Activated T-cell treated with anti-CD3 and anti-CD28 coated beads, Interleukin-2, amount 50 U/mL, for 24 hours (primary cell): Measurements from ENCODE around the gene YEATS2.
"Not testable (repeated sequence)": the region's sequence is repeated elsewhere in the genome, so short reads cannot be mapped to it uniquely, and the experiment has no call there.

Experiments
- DNase-seq: peaks from one replicate; pipeline ENCODE4 v3.0.0-alpha.2; 2020
- H3K27ac Mint-ChIP-seq: 2 replicates; pipeline ENCODE4 v1.8.0; 2020; ENCODE audit warnings: mild to moderate bottlenecking, mixed read lengths
- H3K27me3 Mint-ChIP-seq: 2 replicates; pipeline ENCODE4 v1.8.0; 2020; ENCODE audit warnings: mixed read lengths
- H3K36me3 Mint-ChIP-seq: 2 replicates; pipeline ENCODE4 v1.8.0; 2020; ENCODE audit warnings: low read depth, mixed read lengths
- H3K4me1 Mint-ChIP-seq: 2 replicates; pipeline ENCODE4 v1.8.0; 2020; ENCODE audit warnings: low read depth, mixed read lengths
- H3K4me3 Mint-ChIP-seq: 2 replicates; pipeline ENCODE4 v1.8.0; 2020; ENCODE audit warnings: mild to moderate bottlenecking, moderate library complexity, mixed read lengths
- H3K9me3 Mint-ChIP-seq: 2 replicates; pipeline ENCODE4 v1.8.0; 2020; ENCODE audit warnings: mixed read lengths

The YEATS2 gene

DNA sequence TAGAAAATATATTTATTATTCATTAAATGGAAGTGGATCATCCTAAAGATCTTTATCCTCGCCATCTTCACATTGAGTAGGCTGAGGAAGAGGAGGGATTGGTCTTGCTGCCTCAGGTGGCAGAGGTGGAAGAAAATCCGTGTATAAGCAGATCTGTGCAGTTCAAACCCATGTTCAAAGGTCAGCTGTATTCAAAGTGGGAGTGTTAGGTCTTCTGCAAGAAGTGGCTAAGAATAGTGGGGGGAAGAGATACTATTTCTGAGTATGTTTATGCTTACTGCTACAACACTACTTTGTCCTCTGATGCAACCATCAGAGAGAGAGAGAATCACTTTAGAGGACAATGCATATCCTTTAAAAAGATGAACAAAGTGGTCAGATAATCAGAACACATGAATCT lies 39.5 kb downstream of the YEATS2 start:
- H3K27me3 Mint-ChIP-seq, result no peaks in the 10 kb centered on the region
- H3K36me3 Mint-ChIP-seq, result peaks cover 78% of the 10 kb centered on the region

DNA sequence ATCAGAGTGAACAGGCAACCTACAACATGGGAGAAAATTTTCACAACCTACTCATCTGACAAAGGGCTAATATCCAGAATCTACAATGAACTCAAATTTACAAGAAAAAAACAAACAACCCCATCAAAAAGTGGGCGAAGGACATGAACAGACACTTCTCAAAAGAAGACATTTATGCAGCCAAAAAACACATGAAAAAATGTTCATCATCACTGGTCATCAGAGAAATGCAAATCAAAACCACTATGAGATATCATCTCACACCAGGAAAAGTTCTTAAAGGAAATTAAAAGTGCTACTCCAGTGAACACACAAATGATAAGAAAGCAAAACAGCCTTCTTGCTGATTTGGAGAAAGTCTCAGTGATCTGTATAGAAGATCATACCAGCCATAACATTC lies 42.6 kb downstream of the YEATS2 start:
- not testable (repeated sequence) for DNase-seq, H3K9me3 Mint-ChIP-seq, H3K4me3 Mint-ChIP-seq, H3K4me1 Mint-ChIP-seq, H3K27ac Mint-ChIP-seq, H3K27me3 Mint-ChIP-seq
- peaks cover 74% of the 10 kb centered on the region for H3K36me3 Mint-ChIP-seq

More for the DNA sequence above, 39.5 kb downstream of the YEATS2 start:
- DNase-seq, result no peak
- Mint-ChIP-seq H3K27ac (no peak overlapping the region), H3K9me3 (no peaks in the 10 kb centered on the region), H3K4me1 (no peaks in the 10 kb centered on the region), H3K4me3 (no peak overlapping the region)

DNA sequence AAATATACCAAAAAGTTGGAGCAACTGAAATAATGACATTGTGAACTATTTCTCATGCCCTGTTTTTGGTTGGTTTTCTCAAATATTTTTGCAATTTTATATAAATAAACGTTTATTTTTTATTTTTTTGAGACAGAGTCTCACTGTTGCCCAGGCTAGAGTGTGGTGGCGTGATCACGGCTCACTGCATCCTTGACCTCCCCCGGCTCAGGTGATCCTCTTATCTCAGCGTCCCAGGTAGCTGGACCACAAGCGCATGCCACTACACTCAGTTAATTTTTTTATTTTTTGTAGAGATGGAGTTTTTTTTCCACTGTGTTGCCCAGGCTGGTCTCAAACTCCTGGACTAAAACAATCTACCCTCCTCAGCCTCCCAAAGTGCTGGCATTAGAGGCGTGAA lies 45.6 kb downstream of the YEATS2 start:
- H3K27ac Mint-ChIP-seq, result no peak overlapping the region
- H3K9me3 Mint-ChIP-seq, result no peaks in the 10 kb centered on the region
- H3K27me3 Mint-ChIP-seq, result no peaks in the 10 kb centered on the region
- peaks cover 74% of the 10 kb centered on the region for H3K36me3 Mint-ChIP-seq
- no peak for DNase-seq
- no peaks in the 10 kb centered on the region for H3K4me1 Mint-ChIP-seq
- H3K4me3 Mint-ChIP-seq, result no peak overlapping the region

DNA sequence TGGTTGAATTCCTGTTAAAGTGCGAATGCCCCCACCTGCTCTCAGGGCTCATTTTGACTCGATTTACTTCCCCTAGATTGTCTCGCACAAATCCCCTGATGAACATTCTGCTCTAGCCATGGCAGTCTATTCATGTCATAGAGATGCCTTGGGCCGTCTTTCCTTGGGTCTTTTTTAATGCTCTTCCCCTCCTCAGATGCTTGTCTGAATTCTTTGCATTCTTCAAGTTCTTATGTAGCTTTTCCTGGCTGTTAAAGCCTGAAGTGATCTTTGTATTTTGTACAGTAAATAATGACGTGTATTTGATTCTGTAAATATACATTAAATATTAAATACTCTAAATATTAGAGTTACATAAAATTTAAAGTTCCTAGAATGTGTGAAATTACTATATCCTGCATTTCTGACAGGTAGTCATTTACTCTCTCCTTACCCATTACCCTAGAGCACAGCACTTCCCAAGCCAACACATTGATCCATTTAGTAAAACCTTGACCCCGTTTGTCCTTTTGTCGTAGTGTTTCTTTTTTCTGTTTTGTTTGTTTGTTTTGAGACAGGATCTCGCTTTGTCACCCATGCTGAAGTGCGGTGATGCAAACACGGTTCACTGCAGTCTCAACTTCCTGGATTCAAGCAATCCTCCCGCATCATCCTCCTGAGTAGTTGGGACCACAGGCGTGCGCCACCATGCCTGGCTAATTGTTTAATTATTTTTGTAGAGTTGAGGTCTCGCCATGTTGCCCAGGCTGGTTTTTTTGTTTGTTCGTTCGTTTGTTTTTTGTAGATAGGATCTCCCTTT lies 47.9 kb downstream of the YEATS2 start:
- DNase-seq, result no peak
- Mint-ChIP-seq H3K9me3 (no peaks in the 10 kb centered on the region), H3K27ac (no peak overlapping the region), H3K27me3 (no peaks in the 10 kb centered on the region), H3K4me3 (no peak overlapping the region), H3K36me3 (peaks cover 82% of the 10 kb centered on the region), H3K4me1 (no peaks in the 10 kb centered on the region)

DNA sequence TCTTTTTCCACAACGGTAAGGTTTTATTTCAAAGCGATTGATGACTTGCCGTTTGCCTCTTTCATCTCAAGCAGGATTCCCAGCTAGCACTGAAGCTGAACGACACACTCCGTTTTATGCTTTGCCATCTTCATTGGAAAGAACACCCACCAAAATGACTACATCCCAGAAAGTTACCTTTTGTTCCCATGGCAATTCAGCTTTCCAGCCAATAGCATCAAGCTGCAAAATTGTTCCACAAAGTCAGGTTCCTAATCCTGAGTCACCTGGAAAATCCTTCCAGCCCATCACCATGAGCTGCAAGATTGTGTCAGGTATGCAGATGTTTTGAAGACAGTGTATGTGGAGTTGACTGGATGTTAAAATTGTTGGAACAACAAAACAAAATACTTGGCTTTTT lies 56.5 kb downstream of the YEATS2 start:
- H3K27me3 Mint-ChIP-seq, result no peaks in the 10 kb centered on the region
- no peak for DNase-seq
- no peaks in the 10 kb centered on the region for H3K9me3 Mint-ChIP-seq
- peaks cover 83% of the 10 kb centered on the region for H3K36me3 Mint-ChIP-seq
- H3K4me3 Mint-ChIP-seq, result no peak overlapping the region
- no peak overlapping the region for H3K27ac Mint-ChIP-seq
- H3K4me1 Mint-ChIP-seq, result no peaks in the 10 kb centered on the region

DNA sequence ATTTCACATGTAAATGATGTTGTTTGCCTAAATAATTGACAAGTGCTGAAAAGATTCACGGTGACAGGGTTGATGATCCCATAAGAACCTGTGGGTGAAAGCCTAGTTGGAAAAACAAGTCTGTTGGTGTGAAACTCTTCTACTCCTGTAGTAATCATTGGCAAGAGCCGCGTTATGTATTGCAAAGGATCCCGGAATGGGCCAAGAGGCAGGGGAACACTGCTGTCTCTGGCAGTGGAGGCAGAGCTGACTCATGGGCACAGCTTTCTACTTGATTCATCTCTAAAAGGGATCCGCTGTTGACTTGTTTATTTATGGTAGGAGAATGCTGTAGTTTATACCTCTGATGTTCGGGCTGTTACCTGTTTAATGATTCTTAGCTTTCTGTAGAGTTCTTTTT lies 64.7 kb downstream of the YEATS2 start:
- Mint-ChIP-seq H3K4me3 (no peak overlapping the region), H3K9me3 (no peaks in the 10 kb centered on the region), H3K36me3 (peaks cover 81% of the 10 kb centered on the region), H3K27ac (no peak overlapping the region), H3K4me1 (peaks cover 12% of the 10 kb centered on the region), H3K27me3 (no peaks in the 10 kb centered on the region)
- DNase-seq, result no peak

DNA sequence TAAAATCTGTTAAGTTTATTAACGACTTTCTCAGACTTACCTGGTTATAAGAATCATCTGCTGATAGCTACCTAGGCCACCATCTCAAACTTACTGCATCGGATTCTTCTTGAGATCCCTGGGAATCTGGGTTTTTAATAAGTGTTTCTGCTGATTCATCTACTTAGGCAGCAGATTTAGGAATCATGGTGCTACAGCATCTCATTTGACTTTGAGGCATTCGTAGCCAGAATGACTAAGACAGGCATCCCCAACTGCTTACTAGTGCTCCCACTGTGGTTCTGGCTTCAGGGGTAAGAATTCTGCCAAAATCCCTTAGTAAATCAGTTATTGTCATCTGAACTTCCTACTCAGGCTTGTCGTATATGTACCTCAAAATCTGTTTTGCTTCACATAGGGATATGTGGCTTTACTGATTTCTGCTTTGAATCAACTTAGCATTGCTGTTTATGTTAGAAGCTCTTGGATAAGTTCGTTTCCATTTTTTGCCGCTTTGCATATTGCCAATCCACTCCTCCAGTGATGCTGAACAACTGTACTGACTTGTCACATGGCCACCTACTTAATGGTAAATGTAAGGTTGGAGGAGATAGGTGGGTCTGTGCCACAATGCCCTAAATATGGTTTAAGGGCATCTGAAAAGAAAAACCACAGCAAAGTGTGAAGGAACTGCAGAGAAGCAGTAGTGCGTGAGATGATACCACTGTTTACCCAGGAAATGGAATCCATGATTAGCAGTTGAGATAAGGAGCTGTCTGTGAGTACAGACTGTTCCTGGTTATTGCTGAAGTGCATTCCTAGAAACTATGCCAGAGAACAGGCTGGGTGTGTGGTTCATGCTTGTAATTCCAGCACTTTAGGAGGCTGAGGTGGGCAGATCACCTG lies 67.5 kb downstream of the YEATS2 start:
- Mint-ChIP-seq H3K9me3 (no peaks in the 10 kb centered on the region), H3K27me3 (no peaks in the 10 kb centered on the region), H3K4me3 (no peak overlapping the region), H3K4me1 (peaks cover 12% of the 10 kb centered on the region), H3K36me3 (peaks cover 79% of the 10 kb centered on the region), H3K27ac (peak overlapping the region; percentile 23)
- DNase-seq, result no peak

DNA sequence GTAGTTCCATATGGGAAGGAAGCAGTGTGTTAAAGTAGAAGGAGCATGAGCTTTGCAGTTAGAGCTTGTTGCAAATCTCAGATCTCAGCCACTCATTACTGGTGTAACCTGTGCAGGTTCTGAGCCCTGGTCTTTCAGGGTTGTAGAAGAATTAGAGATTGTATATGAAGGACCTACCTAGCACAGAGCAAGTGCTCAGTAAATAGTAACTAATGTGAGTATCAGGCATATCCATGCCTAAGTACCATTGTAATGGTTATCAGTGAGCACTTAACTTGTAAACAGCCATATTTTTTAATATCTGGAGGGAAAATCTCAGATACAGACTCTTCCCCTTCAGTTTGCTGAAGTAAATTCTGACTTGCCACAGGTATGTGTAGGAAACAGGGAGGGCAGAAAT lies 68.5 kb downstream of the YEATS2 start:
- peaks cover 75% of the 10 kb centered on the region for H3K36me3 Mint-ChIP-seq
- H3K27ac Mint-ChIP-seq, result no peak overlapping the region
- no peak overlapping the region for H3K4me3 Mint-ChIP-seq
- H3K4me1 Mint-ChIP-seq, result peaks cover 12% of the 10 kb centered on the region
- no peaks in the 10 kb centered on the region for H3K27me3 Mint-ChIP-seq
- no peak for DNase-seq
- no peaks in the 10 kb centered on the region for H3K9me3 Mint-ChIP-seq

DNA sequence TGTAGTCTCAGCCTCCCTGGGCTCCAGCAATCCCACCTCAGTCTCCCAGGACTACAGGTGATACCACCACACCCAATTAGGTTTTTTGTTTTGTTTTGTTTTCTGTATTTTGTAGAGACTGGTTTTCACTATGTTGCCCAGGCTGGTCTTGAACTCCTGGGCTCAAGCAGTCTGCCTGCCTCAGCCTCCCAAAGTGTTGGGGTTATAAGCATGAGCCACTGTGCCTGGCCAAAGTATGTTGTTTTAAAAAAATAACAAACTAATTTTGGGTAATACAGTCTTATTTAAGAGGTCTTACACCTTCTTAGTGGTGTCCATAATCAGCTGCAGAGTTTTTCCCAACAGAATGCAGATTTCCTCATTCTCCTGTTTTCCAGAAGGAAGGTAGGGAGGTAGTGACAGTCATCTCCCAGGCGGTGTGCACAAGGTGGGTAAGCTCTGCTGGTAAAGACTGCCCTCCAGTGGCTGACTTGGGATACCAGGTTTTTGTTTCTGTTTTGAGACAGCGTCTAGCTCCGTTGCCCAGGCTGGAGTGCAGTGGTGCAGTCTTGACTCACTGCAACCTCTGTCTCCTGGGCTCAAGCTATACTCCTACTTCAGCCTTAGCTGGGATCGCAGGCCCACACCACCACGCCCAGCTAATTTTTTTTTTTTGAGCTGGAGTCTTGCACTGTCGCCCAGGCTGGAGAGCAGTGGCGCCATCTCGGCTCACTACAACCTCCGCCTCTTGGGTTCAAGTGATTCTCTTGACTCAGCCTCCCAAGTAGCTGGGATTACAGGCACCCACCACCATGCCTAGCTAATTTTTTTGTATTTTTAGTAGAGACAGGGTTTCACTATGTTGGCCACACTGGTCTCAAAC lies 69.4 kb downstream of the YEATS2 start:
- peak overlapping the region; percentile 33 for H3K27ac Mint-ChIP-seq
- H3K4me1 Mint-ChIP-seq, result peaks cover 12% of the 10 kb centered on the region
- H3K36me3 Mint-ChIP-seq, result peaks cover 71% of the 10 kb centered on the region
- H3K4me3 Mint-ChIP-seq, result no peak overlapping the region
- peak; percentile 71 for DNase-seq
- no peaks in the 10 kb centered on the region for H3K9me3 Mint-ChIP-seq
- no peaks in the 10 kb centered on the region for H3K27me3 Mint-ChIP-seq

DNA sequence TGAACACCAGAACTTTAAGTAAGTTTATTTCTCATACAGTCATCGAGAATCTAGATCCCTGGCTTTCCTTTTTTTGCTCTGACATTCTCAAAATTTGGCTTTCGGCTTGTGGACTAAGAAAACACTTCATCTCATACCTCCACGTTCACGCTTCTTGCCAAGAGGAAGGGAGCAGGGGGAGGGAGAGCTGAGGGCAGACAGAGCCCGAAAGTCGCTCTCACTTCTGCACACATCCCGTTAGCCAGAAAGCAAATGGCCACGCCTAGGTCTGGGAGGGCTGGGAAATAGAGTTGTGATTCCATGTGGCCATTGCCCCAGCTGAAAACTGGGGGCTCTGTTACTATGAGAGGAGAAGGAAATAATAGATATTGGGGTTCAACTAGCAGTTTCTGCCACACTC lies 70.5 kb downstream of the YEATS2 start:
- H3K4me3 Mint-ChIP-seq, result no peak overlapping the region
- peaks cover 12% of the 10 kb centered on the region for H3K4me1 Mint-ChIP-seq
- H3K9me3 Mint-ChIP-seq, result no peaks in the 10 kb centered on the region

DNA sequence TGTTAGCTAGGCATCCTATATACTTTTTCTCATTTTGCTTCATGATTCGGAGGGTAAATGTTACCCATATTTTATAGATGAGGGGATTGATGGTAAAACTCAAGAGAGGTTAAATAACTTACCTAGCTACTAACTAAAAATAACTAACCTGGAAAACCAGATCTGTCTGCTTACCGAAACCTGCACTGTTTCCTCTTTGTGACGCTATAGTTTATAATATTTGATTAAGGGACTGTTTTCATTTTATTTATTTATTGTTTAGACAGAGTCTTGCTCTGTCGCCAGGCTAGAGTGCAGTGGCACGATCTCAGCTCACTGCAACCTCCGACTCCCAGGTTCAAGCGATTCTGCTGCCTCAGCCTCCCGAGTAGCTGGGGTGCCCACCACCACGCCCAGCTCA lies 71.9 kb downstream of the YEATS2 start:
- H3K27me3 Mint-ChIP-seq, result no peaks in the 10 kb centered on the region
- peaks cover 12% of the 10 kb centered on the region for H3K4me1 Mint-ChIP-seq
- H3K9me3 Mint-ChIP-seq, result no peaks in the 10 kb centered on the region
- no peak for DNase-seq
- no peak overlapping the region for H3K27ac Mint-ChIP-seq
- no peak overlapping the region for H3K4me3 Mint-ChIP-seq
- peaks cover 75% of the 10 kb centered on the region for H3K36me3 Mint-ChIP-seq

More for the DNA sequence above, 70.5 kb downstream of the YEATS2 start:
- no peak overlapping the region for H3K27ac Mint-ChIP-seq
- H3K36me3 Mint-ChIP-seq, result peaks cover 72% of the 10 kb centered on the region
- no peaks in the 10 kb centered on the region for H3K27me3 Mint-ChIP-seq
- DNase-seq, result no peak

DNA sequence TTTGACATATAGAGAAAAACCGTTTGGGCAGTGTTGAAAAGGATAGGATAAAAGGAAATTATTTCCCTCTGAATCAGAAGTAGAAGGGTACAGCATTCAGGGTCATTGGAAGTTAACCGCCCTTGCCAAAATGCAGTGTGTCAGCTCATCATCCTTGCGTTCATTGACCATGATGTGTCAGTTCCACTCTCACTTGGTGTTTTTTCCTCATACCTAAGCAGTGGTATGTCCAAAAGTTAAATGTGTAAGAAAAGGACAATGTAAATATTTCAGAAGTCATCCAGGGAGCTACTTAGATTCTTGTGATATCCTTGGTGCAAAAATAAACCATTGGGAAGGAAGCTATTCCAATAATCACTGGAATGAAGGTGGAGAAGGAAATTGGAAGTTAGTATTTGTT lies 77.0 kb downstream of the YEATS2 start:
- Mint-ChIP-seq H3K36me3 (peaks cover 84% of the 10 kb centered on the region), H3K27ac (peak overlapping the region; percentile 70), H3K27me3 (no peaks in the 10 kb centered on the region), H3K4me3 (no peak overlapping the region), H3K9me3 (no peaks in the 10 kb centered on the region), H3K4me1 (no peaks in the 10 kb centered on the region)
- no peak for DNase-seq

DNA sequence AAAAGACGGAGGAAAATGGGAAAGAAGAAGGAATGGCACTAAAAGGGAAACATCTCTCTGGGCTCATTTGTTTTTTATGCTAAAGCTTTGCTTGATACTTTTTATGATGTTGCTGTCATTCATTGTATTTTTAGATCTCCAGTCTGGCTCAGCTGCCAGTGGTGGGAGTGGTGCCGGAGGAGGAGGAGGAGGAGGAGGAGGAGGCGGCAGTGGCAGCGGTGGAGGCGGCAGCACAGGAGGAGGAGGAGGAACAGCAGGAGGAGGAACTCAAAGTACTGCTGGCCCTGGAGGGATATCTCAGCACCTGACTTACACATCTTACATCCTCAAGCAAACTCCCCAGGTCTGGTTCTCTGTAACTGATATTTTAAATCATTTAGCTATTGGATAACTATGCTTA lies 78.2 kb downstream of the YEATS2 start:
- Mint-ChIP-seq H3K27ac (no peak overlapping the region), H3K9me3 (no peaks in the 10 kb centered on the region), H3K4me1 (no peaks in the 10 kb centered on the region), H3K4me3 (no peak overlapping the region), H3K36me3 (peaks cover 90% of the 10 kb centered on the region), H3K27me3 (no peaks in the 10 kb centered on the region)
- DNase-seq, result no peak

DNA sequence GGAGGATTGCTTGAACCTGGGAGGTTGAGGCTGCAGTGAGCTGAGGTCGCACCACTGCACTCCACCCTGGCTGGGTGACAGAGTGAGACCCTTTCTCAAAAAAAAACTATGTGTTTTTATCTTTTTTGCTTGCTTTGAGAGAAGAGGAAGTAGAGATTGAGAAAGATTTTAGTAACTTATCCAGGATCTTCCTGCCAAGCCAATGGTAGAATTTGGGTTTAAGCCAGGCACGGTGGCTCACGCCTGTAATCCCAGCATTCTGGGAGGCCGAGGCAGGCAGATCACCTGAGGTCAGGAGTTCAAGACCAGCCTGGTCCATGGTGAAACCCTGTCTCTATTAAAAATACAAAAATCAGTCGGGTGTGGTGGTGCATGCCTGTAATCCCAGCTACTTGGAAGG lies 78.9 kb downstream of the YEATS2 start:
- peaks cover 90% of the 10 kb centered on the region for H3K36me3 Mint-ChIP-seq
- not testable (repeated sequence) for DNase-seq, H3K4me3 Mint-ChIP-seq, H3K4me1 Mint-ChIP-seq, H3K27me3 Mint-ChIP-seq, H3K9me3 Mint-ChIP-seq, H3K27ac Mint-ChIP-seq
